Measurements from ENCODE around the gene ZHX3. TPM values are rescaled to one million over a fixed set of nuclear protein-coding genes. Genes with fewer than 3 reads are reported as not detected.

Gene ZHX3
- total RNA-seq, 1 experiment from 2014 or later, result 9.6 TPM

- no peak for TF ChIP-seq ZNF532 (CRISPR knock-in tag; IDR thresholded peaks at IDR 0.05; ENCODE audit: borderline replicate concordance)
- TF ChIP-seq, protein P1, sequence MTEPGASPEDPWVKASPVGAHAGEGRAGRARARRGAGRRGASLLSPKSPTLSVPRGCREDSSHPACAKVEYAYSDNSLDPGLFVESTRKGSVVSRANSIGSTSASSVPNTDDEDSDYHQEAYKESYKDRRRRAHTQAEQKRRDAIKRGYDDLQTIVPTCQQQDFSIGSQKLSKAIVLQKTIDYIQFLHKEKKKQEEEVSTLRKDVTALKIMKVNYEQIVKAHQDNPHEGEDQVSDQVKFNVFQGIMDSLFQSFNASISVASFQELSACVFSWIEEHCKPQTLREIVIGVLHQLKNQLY (CRISPR knock-in tag; IDR thresholded peaks at IDR 0.05), result no peak
Measured at GRCh38 chr20:41304002-41304401, 13.5 kb downstream of the ZHX3 start (continued).

DNA sequence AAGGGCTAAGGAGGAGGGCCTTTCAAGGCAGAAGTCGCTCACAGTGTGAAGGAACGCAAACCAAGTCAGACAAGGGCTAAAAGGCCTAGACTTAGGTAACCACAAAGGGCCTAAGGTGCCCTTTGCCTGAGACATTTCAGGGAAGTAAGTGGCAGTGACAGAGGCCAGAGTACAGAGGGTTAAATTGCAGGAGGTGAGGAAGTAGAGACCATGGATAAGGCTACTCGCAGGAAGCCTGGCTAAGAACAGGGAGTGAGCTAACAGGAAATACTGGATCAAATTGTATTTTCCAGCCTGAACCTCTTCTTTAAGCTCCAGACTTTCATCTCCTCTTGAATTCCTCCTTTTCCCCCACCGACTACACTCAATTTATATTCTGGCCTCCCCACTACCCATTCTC is 16.6 kb downstream of the ZHX3 start:
- H3K4me3 Mint-ChIP-seq, result no peak overlapping the region

More for the DNA sequence above, 16.6 kb downstream of the ZHX3 start:
- ChIA-PET POLR2A (no interaction called here), CTCF (interaction anchor here (1.0 kb wide), 1 partner anchor 51 kb away, joined by 3 read pairs; no protein-coding TSS in a partner anchor)
- DNase-seq (ENCODE audit: low spot score) (no peak), ATAC-seq (no peak)
- TF ChIP-seq ETV6 (CRISPR knock-in tag; IDR thresholded peaks at IDR 0.05), result no peak
- TF ChIP-seq, protein P2, sequence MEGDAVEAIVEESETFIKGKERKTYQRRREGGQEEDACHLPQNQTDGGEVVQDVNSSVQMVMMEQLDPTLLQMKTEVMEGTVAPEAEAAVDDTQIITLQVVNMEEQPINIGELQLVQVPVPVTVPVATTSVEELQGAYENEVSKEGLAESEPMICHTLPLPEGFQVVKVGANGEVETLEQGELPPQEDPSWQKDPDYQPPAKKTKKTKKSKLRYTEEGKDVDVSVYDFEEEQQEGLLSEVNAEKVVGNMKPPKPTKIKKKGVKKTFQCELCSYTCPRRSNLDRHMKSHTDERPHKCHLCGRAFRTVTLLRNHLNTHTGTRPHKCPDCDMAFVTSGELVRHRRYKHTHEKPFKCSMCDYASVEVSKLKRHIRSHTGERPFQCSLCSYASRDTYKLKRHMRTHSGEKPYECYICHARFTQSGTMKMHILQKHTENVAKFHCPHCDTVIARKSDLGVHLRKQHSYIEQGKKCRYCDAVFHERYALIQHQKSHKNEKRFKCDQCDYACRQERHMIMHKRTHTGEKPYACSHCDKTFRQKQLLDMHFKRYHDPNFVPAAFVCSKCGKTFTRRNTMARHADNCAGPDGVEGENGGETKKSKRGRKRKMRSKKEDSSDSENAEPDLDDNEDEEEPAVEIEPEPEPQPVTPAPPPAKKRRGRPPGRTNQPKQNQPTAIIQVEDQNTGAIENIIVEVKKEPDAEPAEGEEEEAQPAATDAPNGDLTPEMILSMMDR (IDR thresholded peaks at IDR 0.05), result no peak
- TF ChIP-seq OVOL2 (CRISPR knock-in tag; IDR thresholded peaks at IDR 0.05; ENCODE audit: borderline replicate concordance), result no peak
- TF ChIP-seq SP1 (CRISPR knock-in tag; conservative IDR thresholded peaks at IDR 0.05), result no peak
- no peak for TF ChIP-seq FOXJ3 (CRISPR knock-in tag; IDR thresholded peaks at IDR 0.05; ENCODE audit: borderline replicate concordance)
- TF ChIP-seq SMAD4 (CRISPR knock-in tag; IDR thresholded peaks at IDR 0.05), result no peak
- no peak for TF ChIP-seq NR3C1 (CRISPR knock-in tag; conservative IDR thresholded peaks at IDR 0.05; ENCODE audit: low read depth)
- no peak for TF ChIP-seq ATF3 (CRISPR knock-in tag; conservative IDR thresholded peaks at IDR 0.05)
- TF ChIP-seq ATF2 (CRISPR knock-in tag; IDR thresholded peaks at IDR 0.05; ENCODE audit: borderline replicate concordance, low read depth), result no peak
- TF ChIP-seq ZNF425 (CRISPR knock-in tag; conservative IDR thresholded peaks at IDR 0.05), result no peak
- no peaks in the 10 kb centered on the region for H3K9me3 Mint-ChIP-seq
- H3K27me3 Mint-ChIP-seq (ENCODE audit: low read depth), result no peaks in the 10 kb centered on the region
- no peak overlapping the region for H3K27ac Mint-ChIP-seq
- no peaks in the 10 kb centered on the region for H3K36me3 Mint-ChIP-seq
- H3K4me1 Mint-ChIP-seq, result peaks cover 23% of the 10 kb centered on the region

Measured in WTC11 (cell line).